ENCODE results near the gene RALGPS1. TPM values are rescaled to one million over a fixed set of nuclear protein-coding genes. Genes with fewer than 3 reads are reported as not detected.

The RALGPS1 gene
- total RNA-seq, 2 experiments from 2014 or later = 1.9 to 2.2 TPM

GRCh38 chr9:127008076-127008475 lies 93.5 kb downstream of the RALGPS1 start:
- Mint-ChIP-seq H3K36me3 (ENCODE audit: low read depth) (no peaks in the 10 kb centered on the region), H3K4me1 (ENCODE audit: low read depth) (peaks cover 18% of the 10 kb centered on the region), H3K4me3 (no peak overlapping the region), H3K9me3 (no peaks in the 10 kb centered on the region), H3K27ac (no peak overlapping the region), H3K27me3 (peaks cover 33% of the 10 kb centered on the region)
- ChIA-PET CTCF (interaction anchor here (0.8 kb wide), 1 partner anchor 43 kb away, joined by 3 read pairs; no protein-coding TSS in a partner anchor), POLR2A (interaction anchor here (0.6 to 0.7 kb wide), 2 partner anchors 160 to 188 kb away, joined by 3 to 4 read pairs; no protein-coding TSS in a partner anchor)
- intact Hi-C loops (cut with micrococcal nuclease) = no loop called here
- DNase-seq (no peak), ATAC-seq (no peak)
- no peak for TF ChIP-seq CTCF (IDR thresholded peaks at IDR 0.05)

- intact Hi-C loops (cut with micrococcal nuclease) = no loop called here
- no peaks in the 10 kb centered on the region for H3K9me3 Mint-ChIP-seq
- no peak for DNase-seq
These were observed 97.2 kb downstream of the RALGPS1 start for GRCh38 chr9:127011772-127012171.

GRCh38 chr9:127012250-127012649 lies 97.7 kb downstream of the RALGPS1 start:
- intact Hi-C loops (cut with micrococcal nuclease) = no loop called here
- Mint-ChIP-seq H3K4me3 (no peak overlapping the region), H3K27ac (no peak overlapping the region), H3K36me3 (ENCODE audit: low read depth) (no peaks in the 10 kb centered on the region), H3K4me1 (ENCODE audit: low read depth) (no peaks in the 10 kb centered on the region), H3K9me3 (no peaks in the 10 kb centered on the region), H3K27me3 (peaks cover 30% of the 10 kb centered on the region)
- ATAC-seq (no peak), DNase-seq (no peak)
- ChIA-PET CTCF (no interaction called here), POLR2A (no interaction called here)
- TF ChIP-seq CTCF (IDR thresholded peaks at IDR 0.05) = no peak

More at GRCh38 chr9:127011772-127012171, 97.2 kb downstream of the RALGPS1 start:
- CTCF ChIA-PET = no interaction called here
- H3K4me1 Mint-ChIP-seq (ENCODE audit: low read depth) = no peaks in the 10 kb centered on the region
- H3K27me3 Mint-ChIP-seq = peaks cover 31% of the 10 kb centered on the region
- no peak overlapping the region for H3K27ac Mint-ChIP-seq
- ATAC-seq = no peak
- POLR2A ChIA-PET = no interaction called here
- H3K36me3 Mint-ChIP-seq (ENCODE audit: low read depth) = no peaks in the 10 kb centered on the region
- TF ChIP-seq CTCF (IDR thresholded peaks at IDR 0.05) = no peak
- no peak overlapping the region for H3K4me3 Mint-ChIP-seq

- Mint-ChIP-seq H3K36me3 (ENCODE audit: low read depth) (no peaks in the 10 kb centered on the region), H3K27me3 (peaks cover 21% of the 10 kb centered on the region), H3K9me3 (no peaks in the 10 kb centered on the region), H3K4me1 (ENCODE audit: low read depth) (no peaks in the 10 kb centered on the region), H3K4me3 (no peak overlapping the region), H3K27ac (no peak overlapping the region)
- no peak for TF ChIP-seq CTCF (IDR thresholded peaks at IDR 0.05)
- intact Hi-C loops (cut with micrococcal nuclease) = no loop called here
- DNase-seq (peak; percentile 8), ATAC-seq (no peak)
- POLR2A ChIA-PET = no interaction called here
- CTCF ChIA-PET = no interaction called here
These were observed 99.0 kb downstream of the RALGPS1 start for GRCh38 chr9:127013597-127013996.

GRCh38 chr9:127014216-127014909 lies 99.8 kb downstream of the RALGPS1 start:
- Mint-ChIP-seq H3K27ac (no peak overlapping the region), H3K4me1 (ENCODE audit: low read depth) (no peaks in the 10 kb centered on the region), H3K9me3 (no peaks in the 10 kb centered on the region), H3K36me3 (ENCODE audit: low read depth) (no peaks in the 10 kb centered on the region), H3K4me3 (no peak overlapping the region), H3K27me3 (peaks cover 16% of the 10 kb centered on the region)
- CTCF ChIA-PET = no interaction called here
- TF ChIP-seq CTCF (IDR thresholded peaks at IDR 0.05) = no peak
- intact Hi-C loops (cut with micrococcal nuclease) = no loop called here
- ATAC-seq (no peak), DNase-seq (no peak)
- POLR2A ChIA-PET = no interaction called here
